ENCODE data around the gene UNC119.

Gene UNC119

DNA sequence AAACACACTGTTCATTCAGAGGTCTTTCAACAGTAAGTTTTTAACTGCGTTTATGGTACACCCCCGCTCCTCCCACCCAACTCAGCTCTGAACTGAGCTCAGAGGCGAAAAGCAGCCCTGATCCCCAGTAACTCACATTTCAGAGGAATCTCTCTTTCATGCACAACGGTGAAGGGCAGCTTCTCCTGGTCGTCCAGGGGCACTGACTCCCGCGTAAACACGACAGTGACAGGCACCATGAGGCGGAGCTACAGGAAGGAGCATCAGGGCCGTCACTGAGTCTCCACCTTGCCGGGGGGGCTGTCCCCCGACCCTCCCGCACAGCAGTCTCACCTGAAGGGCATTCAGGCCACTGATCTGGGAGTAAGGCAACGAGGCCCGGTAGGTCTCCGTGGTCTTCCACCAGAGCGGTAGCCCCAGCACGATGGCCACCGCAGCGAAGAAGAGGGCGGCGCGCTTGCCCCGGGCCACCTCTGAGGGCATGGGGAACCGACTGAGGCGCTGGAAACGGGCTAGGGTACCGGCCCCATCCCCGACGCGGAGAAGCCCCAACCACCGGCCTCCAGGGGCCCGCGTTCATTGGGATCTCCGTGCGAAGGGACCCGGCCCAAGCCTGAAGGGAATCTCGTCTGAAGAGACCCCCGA is 18.4 kb upstream of the UNC119 start:
- H3K36me3 ChIP-seq (ENCODE audit: insufficient read depth, low read length): no peaks in the 10 kb centered on the region; the same call in 1 of the 2 replicates
- H2AFZ ChIP-seq (ENCODE audit: low read length): peak overlapping the region; percentile 94
- peaks cover 52% of the 10 kb centered on the region for H3K79me2 ChIP-seq (ENCODE audit: insufficient read depth, low read length)
- H3K4me1 ChIP-seq (ENCODE audit: insufficient read depth, low read length, poor library complexity, severe bottlenecking): peaks cover 45% of the 10 kb centered on the region
- H3F3A ChIP-seq (ENCODE audit: low read depth): no peaks in the 10 kb centered on the region
- peak overlapping the region; percentile 93 for H3K4me3 ChIP-seq (ENCODE audit: low read length, poor library complexity, severe bottlenecking)
- TF ChIP-seq, protein P1, sequence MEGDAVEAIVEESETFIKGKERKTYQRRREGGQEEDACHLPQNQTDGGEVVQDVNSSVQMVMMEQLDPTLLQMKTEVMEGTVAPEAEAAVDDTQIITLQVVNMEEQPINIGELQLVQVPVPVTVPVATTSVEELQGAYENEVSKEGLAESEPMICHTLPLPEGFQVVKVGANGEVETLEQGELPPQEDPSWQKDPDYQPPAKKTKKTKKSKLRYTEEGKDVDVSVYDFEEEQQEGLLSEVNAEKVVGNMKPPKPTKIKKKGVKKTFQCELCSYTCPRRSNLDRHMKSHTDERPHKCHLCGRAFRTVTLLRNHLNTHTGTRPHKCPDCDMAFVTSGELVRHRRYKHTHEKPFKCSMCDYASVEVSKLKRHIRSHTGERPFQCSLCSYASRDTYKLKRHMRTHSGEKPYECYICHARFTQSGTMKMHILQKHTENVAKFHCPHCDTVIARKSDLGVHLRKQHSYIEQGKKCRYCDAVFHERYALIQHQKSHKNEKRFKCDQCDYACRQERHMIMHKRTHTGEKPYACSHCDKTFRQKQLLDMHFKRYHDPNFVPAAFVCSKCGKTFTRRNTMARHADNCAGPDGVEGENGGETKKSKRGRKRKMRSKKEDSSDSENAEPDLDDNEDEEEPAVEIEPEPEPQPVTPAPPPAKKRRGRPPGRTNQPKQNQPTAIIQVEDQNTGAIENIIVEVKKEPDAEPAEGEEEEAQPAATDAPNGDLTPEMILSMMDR (conservative IDR thresholded peaks at IDR 0.05; ENCODE audit: low read length): no peak
- peak overlapping the region; percentile 85 for H3K4me2 ChIP-seq (ENCODE audit: low read depth, low read length, poor library complexity, severe bottlenecking)
- H3K9me3 ChIP-seq (ENCODE audit: insufficient read depth, low read depth, low read length): no peaks in the 10 kb centered on the region
- H3K9ac ChIP-seq (ENCODE audit: low read depth, low read length, poor library complexity, severe bottlenecking): peak overlapping the region; percentile 84
- peaks cover 11% of the 10 kb centered on the region for H4K20me1 ChIP-seq (ENCODE audit: insufficient read depth, low read length, poor library complexity, severe bottlenecking)
- H3K9me2 ChIP-seq (replicated peaks; ENCODE audit: low read depth, low read length): no peaks in the 10 kb centered on the region
- no peaks in the 10 kb centered on the region for H3K27me3 ChIP-seq (ENCODE audit: insufficient read depth, low read length, poor library complexity, severe bottlenecking)

- no peaks in the 10 kb centered on the region for H3F3A ChIP-seq (ENCODE audit: low read depth)
- TF ChIP-seq, protein P1 (conservative IDR thresholded peaks at IDR 0.05; ENCODE audit: low read length): no peak
- no peak for TF ChIP-seq EZH2phosphoT487 (IDR thresholded peaks at IDR 0.05; ENCODE audit: borderline replicate concordance)
- no peaks in the 10 kb centered on the region; the same call in 1 of the 2 replicates for H3K36me3 ChIP-seq (ENCODE audit: insufficient read depth, low read length)
- peak overlapping the region; percentile 93 for H3K4me3 ChIP-seq (ENCODE audit: low read length, poor library complexity, severe bottlenecking)
- peak overlapping the region; percentile 85 for H3K4me2 ChIP-seq (ENCODE audit: low read depth, low read length, poor library complexity, severe bottlenecking)
- H3K9ac ChIP-seq (ENCODE audit: low read depth, low read length, poor library complexity, severe bottlenecking): peak overlapping the region; percentile 84
- no peaks in the 10 kb centered on the region for H3K9me2 ChIP-seq (replicated peaks; ENCODE audit: low read depth, low read length)
- H3K79me2 ChIP-seq (ENCODE audit: insufficient read depth, low read length): peaks cover 62% of the 10 kb centered on the region
- peaks cover 19% of the 10 kb centered on the region for H4K20me1 ChIP-seq (ENCODE audit: insufficient read depth, low read length, poor library complexity, severe bottlenecking)
- no peak overlapping the region for H2AFZ ChIP-seq (ENCODE audit: low read length)
- H3K9me3 ChIP-seq (ENCODE audit: insufficient read depth, low read depth, low read length): no peaks in the 10 kb centered on the region
- H3K27me3 ChIP-seq (ENCODE audit: insufficient read depth, low read length, poor library complexity, severe bottlenecking): no peaks in the 10 kb centered on the region
- H3K4me1 ChIP-seq (ENCODE audit: insufficient read depth, low read length, poor library complexity, severe bottlenecking): peaks cover 50% of the 10 kb centered on the region
These were observed 17.0 kb upstream of the UNC119 start for GRCh38 chr17:28569446-28569845.

- no peaks in the 10 kb centered on the region for H3F3A ChIP-seq (ENCODE audit: low read depth)
- peaks cover 19% of the 10 kb centered on the region for H4K20me1 ChIP-seq (ENCODE audit: insufficient read depth, low read length, poor library complexity, severe bottlenecking)
- no peak overlapping the region for H3K9ac ChIP-seq (ENCODE audit: low read depth, low read length, poor library complexity, severe bottlenecking)
- H3K27me3 ChIP-seq (ENCODE audit: insufficient read depth, low read length, poor library complexity, severe bottlenecking): no peaks in the 10 kb centered on the region
- peaks cover 50% of the 10 kb centered on the region for H3K4me1 ChIP-seq (ENCODE audit: insufficient read depth, low read length, poor library complexity, severe bottlenecking)
- H3K4me2 ChIP-seq (ENCODE audit: low read depth, low read length, poor library complexity, severe bottlenecking): peak overlapping the region; percentile 85
- H3K36me3 ChIP-seq (ENCODE audit: insufficient read depth, low read length): peaks cover 10% of the 10 kb centered on the region; the same call in 1 of the 2 replicates
- peak overlapping the region; percentile 21 for H3K4me3 ChIP-seq (ENCODE audit: low read length, poor library complexity, severe bottlenecking)
- H3K9me2 ChIP-seq (replicated peaks; ENCODE audit: low read depth, low read length): no peaks in the 10 kb centered on the region
- H3K79me2 ChIP-seq (ENCODE audit: insufficient read depth, low read length): peaks cover 68% of the 10 kb centered on the region
- H3K9me3 ChIP-seq (ENCODE audit: insufficient read depth, low read depth, low read length): no peaks in the 10 kb centered on the region
- no peak overlapping the region for H2AFZ ChIP-seq (ENCODE audit: low read length)
- TF ChIP-seq EZH2phosphoT487 (IDR thresholded peaks at IDR 0.05; ENCODE audit: borderline replicate concordance): no peak
These were observed 15.2 kb upstream of the UNC119 start for GRCh38 chr17:28567604-28568003.

DNA sequence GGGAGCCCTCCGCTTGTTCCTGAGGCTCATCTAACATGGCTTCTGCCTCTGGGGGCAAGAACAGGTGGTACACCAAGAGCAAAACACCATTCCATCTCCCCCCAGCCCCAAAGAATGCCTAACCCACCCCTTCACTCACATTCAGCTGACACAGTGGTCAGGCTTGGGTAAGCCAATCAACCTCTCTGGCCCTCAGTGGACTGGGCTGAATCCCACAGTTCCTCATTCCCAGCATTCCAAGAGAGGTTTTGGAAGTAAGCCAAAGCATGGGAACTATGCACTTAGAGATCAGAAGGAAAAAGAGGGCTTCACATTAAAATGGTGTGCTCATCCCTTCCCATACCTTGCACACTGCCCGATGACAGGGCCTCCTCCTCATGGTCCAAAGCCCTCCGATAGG is 11.1 kb upstream of the UNC119 start:
- no peak for TF ChIP-seq EZH2phosphoT487 (IDR thresholded peaks at IDR 0.05; ENCODE audit: borderline replicate concordance)
- TF ChIP-seq, protein P1 (conservative IDR thresholded peaks at IDR 0.05; ENCODE audit: low read length): no peak
- Histone ChIP-seq H3K79me2 (ENCODE audit: insufficient read depth, low read length) (peaks cover 41% of the 10 kb centered on the region), H3K9me3 (ENCODE audit: insufficient read depth, low read depth, low read length) (no peaks in the 10 kb centered on the region)

More for the DNA sequence above, 11.1 kb upstream of the UNC119 start:
- H3K4me2 ChIP-seq (ENCODE audit: low read depth, low read length, poor library complexity, severe bottlenecking): no peak overlapping the region
- no peaks in the 10 kb centered on the region for H3K27me3 ChIP-seq (ENCODE audit: insufficient read depth, low read length, poor library complexity, severe bottlenecking)
- peaks cover 37% of the 10 kb centered on the region; the same call in 1 of the 2 replicates for H3K36me3 ChIP-seq (ENCODE audit: insufficient read depth, low read length)
- H4K20me1 ChIP-seq (ENCODE audit: insufficient read depth, low read length, poor library complexity, severe bottlenecking): peaks cover 7% of the 10 kb centered on the region
- H2AFZ ChIP-seq (ENCODE audit: low read length): no peak overlapping the region
- H3K9ac ChIP-seq (ENCODE audit: low read depth, low read length, poor library complexity, severe bottlenecking): no peak overlapping the region
- H3K9me2 ChIP-seq (replicated peaks; ENCODE audit: low read depth, low read length): no peaks in the 10 kb centered on the region
- H3F3A ChIP-seq (ENCODE audit: low read depth): no peaks in the 10 kb centered on the region
- peaks cover 23% of the 10 kb centered on the region for H3K4me1 ChIP-seq (ENCODE audit: insufficient read depth, low read length, poor library complexity, severe bottlenecking)
- H3K4me3 ChIP-seq (ENCODE audit: low read length, poor library complexity, severe bottlenecking): no peak overlapping the region
